OCI-LY1 (cell line): ENCODE measurements around the gene IL18BP.

Experiments
- H2AFZ ChIP-seq: fragments of 200-600 bp; sonication (generic), shearing (Covaris generic); 2 replicates; pipeline ENCODE4 v1.6.0; 2014; ENCODE audit warnings: antibody characterized with exemption, mild to moderate bottlenecking, low read length
- H3F3A ChIP-seq: fragments of 200-600 bp; sonication (generic), shearing (Covaris generic); 2 replicates; pipeline ENCODE4 v1.6.0; 2014; ENCODE audit warnings: mild to moderate bottlenecking, antibody characterized with exemption, low read length, moderate library complexity; ENCODE audit not compliant: insufficient read depth
- H3K27ac ChIP-seq: fragments of 200-600 bp; sonication (generic); 2 replicates; pipeline ENCODE4 v1.5.1; 2014; ENCODE audit warnings: low read length, mixed run types, mild to moderate bottlenecking, low read depth; ENCODE audit not compliant: poor library complexity, severe bottlenecking
- H3K27me3 ChIP-seq: fragments of 200-600 bp; sonication (generic); 2 replicates; pipeline ENCODE4 v1.6.0; 2014; ENCODE audit warnings: antibody characterized with exemption, mild to moderate bottlenecking, low read length, moderate library complexity; ENCODE audit not compliant: insufficient read depth
- H3K36me3 ChIP-seq: fragments of 200-600 bp; sonication (generic); 2 replicates; pipeline ENCODE4 v1.6.1; 2014; ENCODE audit warnings: mild to moderate bottlenecking, antibody characterized with exemption, low read length, moderate library complexity, mixed read lengths; ENCODE audit not compliant: insufficient read depth
- H3K4me1 ChIP-seq: fragments of 200-600 bp; sonication (generic); 2 replicates; pipeline ENCODE4 v1.5.1; 2014; ENCODE audit warnings: mild to moderate bottlenecking, low read length, moderate library complexity; ENCODE audit not compliant: insufficient read depth, severe bottlenecking
- H3K4me2 ChIP-seq: fragments of 200-600 bp; sonication (generic), shearing (Covaris generic); 2 replicates; pipeline ENCODE4 v1.6.1; 2014; ENCODE audit warnings: low read length
- H3K4me3 ChIP-seq: fragments of 200-600 bp; sonication (generic); 2 replicates; pipeline ENCODE4 v1.5.1; 2014; ENCODE audit warnings: low read length, low read depth, mild to moderate bottlenecking, mixed read lengths; ENCODE audit not compliant: poor library complexity, severe bottlenecking
- H3K79me2 ChIP-seq: fragments of 200-600 bp; shearing (Covaris generic); 2 replicates; pipeline ENCODE4 v1.6.1; 2016; ENCODE audit warnings: mixed run types, low read length, mixed read lengths; ENCODE audit not compliant: insufficient read depth
- H3K9ac ChIP-seq: fragments of 200-600 bp; sonication (generic), shearing (Covaris generic); 2 replicates; pipeline ENCODE4 v1.6.1; 2014; ENCODE audit warnings: mild to moderate bottlenecking, low read length, mixed read lengths
- H3K9me2 ChIP-seq: fragments of 200-600 bp; sonication (generic), shearing (Covaris generic); 2 replicates; pipeline ENCODE4 v1.6.1; 2014; ENCODE audit warnings: low read depth, mild to moderate bottlenecking, low read length, mixed read lengths
- H3K9me3 ChIP-seq: fragments of 200-600 bp; shearing (Covaris generic); 2 replicates; pipeline ENCODE4 v1.6.1; 2014; ENCODE audit warnings: low read length, mixed read lengths
- H4K20me1 ChIP-seq: fragments of 200-600 bp; sonication (generic), shearing (Covaris generic); 2 replicates; pipeline ENCODE4 v1.6.0; 2016; ENCODE audit warnings: mild to moderate bottlenecking, low read length; ENCODE audit not compliant: insufficient read depth
- EZH2 ChIP-seq: fragments of 200-600 bp; sonication (generic), shearing (Covaris generic); IDR thresholded peaks from 2 replicates; pipeline ENCODE4 v1.8.0; 2017; ENCODE audit warnings: borderline replicate concordance, mixed run types, mild to moderate bottlenecking, antibody characterized with exemption, low read length, moderate library complexity, mixed read lengths
- TF ChIP-seq, protein P1 (sequence below): fragments of 200-600 bp; sonication (generic), shearing (Covaris generic); IDR thresholded peaks from 2 replicates; pipeline ENCODE4 v1.5.1; 2017; ENCODE audit warnings: mild to moderate bottlenecking, antibody characterized with exemption, low read length, moderate library complexity, mixed read lengths

The IL18BP gene

DNA sequence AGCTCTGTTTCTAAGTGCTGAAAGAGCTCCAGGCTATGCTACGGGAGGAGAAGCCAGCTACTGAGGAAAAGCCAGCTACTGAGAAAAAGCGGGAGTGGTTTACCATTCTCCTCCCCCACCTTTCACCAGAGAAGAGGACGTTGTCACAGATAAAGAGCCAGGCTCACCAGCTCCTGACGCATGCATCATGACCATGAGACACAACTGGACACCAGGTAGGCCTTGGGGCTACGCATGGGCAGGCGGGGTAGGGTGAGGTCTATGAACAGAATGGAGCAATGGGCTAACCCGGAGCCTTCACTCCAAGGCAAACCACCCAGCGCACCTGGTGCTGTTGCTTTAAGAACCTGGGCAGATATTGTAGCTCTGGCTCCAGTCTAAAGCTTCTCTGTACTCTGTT, 1.1 kb downstream of the IL18BP start:
- H3K36me3 ChIP-seq = peaks cover 34% of the 10 kb centered on the region
- H3K79me2 ChIP-seq = no peaks in the 10 kb centered on the region
- H3K27ac ChIP-seq = peak overlapping the region; percentile 34
- no peaks in the 10 kb centered on the region for H3F3A ChIP-seq
- H3K4me2 ChIP-seq = no peak overlapping the region
- no peaks in the 10 kb centered on the region for H3K9me3 ChIP-seq
- no peak overlapping the region for H2AFZ ChIP-seq
- H3K9me2 ChIP-seq = no peaks in the 10 kb centered on the region
- no peaks in the 10 kb centered on the region for H4K20me1 ChIP-seq
- H3K9ac ChIP-seq = no peak overlapping the region
- no peaks in the 10 kb centered on the region for H3K27me3 ChIP-seq
- TF ChIP-seq, protein P1, sequence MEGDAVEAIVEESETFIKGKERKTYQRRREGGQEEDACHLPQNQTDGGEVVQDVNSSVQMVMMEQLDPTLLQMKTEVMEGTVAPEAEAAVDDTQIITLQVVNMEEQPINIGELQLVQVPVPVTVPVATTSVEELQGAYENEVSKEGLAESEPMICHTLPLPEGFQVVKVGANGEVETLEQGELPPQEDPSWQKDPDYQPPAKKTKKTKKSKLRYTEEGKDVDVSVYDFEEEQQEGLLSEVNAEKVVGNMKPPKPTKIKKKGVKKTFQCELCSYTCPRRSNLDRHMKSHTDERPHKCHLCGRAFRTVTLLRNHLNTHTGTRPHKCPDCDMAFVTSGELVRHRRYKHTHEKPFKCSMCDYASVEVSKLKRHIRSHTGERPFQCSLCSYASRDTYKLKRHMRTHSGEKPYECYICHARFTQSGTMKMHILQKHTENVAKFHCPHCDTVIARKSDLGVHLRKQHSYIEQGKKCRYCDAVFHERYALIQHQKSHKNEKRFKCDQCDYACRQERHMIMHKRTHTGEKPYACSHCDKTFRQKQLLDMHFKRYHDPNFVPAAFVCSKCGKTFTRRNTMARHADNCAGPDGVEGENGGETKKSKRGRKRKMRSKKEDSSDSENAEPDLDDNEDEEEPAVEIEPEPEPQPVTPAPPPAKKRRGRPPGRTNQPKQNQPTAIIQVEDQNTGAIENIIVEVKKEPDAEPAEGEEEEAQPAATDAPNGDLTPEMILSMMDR = no peak
- no peak for TF ChIP-seq EZH2
- H3K4me3 ChIP-seq = no peak overlapping the region
- H3K4me1 ChIP-seq = peaks cover 14% of the 10 kb centered on the region

DNA sequence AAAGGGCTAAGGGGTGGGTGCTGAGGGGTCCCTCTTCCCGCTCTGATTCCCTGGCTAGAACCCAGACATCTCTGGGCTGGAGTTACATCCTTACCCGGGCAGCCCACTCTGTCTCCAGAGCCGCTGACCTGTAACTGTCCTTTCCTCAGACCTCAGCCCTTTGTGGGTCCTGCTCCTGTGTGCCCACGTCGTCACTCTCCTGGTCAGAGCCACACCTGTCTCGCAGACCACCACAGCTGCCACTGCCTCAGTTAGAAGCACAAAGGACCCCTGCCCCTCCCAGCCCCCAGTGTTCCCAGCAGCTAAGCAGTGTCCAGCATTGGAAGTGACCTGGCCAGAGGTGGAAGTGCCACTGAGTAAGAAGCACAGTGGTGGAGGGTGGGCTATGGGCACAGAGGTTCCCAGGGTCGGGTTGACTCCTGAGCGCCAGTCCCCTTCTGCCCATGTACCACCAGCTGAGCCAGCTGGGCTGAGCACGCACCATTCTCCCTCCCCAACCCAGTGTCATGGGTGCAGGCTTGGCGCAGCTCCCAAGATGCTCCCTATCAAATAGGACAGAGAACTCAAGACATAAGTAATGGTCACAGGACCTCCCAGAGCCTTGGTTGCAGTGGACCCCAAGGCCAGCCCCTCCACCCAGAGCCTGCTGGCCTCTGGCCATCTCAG, 1.6 kb downstream of the IL18BP start:
- Histone ChIP-seq H2AFZ (no peak overlapping the region), H3K4me2 (no peak overlapping the region), H4K20me1 (no peaks in the 10 kb centered on the region), H3K4me3 (no peak overlapping the region), H3F3A (no peaks in the 10 kb centered on the region), H3K9me2 (no peaks in the 10 kb centered on the region), H3K36me3 (peaks cover 39% of the 10 kb centered on the region), H3K27me3 (no peaks in the 10 kb centered on the region), H3K4me1 (peaks cover 14% of the 10 kb centered on the region), H3K9me3 (no peaks in the 10 kb centered on the region), H3K79me2 (no peaks in the 10 kb centered on the region), H3K27ac (no peak overlapping the region), H3K9ac (no peak overlapping the region)
- TF ChIP-seq, protein P1 = no peak
- no peak for TF ChIP-seq EZH2

DNA sequence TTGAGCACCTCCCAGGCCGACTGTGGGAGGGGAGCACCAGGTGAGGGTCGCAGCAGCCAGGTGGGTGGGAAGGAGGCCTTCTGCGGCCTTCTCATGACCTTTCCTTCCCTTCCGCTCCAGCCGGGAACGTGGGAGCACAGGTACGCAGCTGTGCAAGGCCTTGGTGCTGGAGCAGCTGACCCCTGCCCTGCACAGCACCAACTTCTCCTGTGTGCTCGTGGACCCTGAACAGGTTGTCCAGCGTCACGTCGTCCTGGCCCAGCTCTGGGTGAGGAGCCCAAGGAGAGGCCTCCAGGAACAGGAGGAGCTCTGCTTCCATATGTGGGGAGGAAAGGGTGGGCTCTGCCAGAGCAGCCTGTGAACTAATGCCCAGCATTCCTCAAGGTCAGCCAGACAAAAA, 2.6 kb downstream of the IL18BP start:
- no peak overlapping the region for H3K9ac ChIP-seq
- H3K9me2 ChIP-seq = no peaks in the 10 kb centered on the region
- peaks cover 14% of the 10 kb centered on the region for H3K4me1 ChIP-seq
- H3F3A ChIP-seq = no peaks in the 10 kb centered on the region
- peaks cover 48% of the 10 kb centered on the region for H3K36me3 ChIP-seq
- no peak overlapping the region for H2AFZ ChIP-seq
- no peak overlapping the region for H3K27ac ChIP-seq
- no peak for TF ChIP-seq EZH2
- TF ChIP-seq, protein P1 = no peak
- H4K20me1 ChIP-seq = no peaks in the 10 kb centered on the region
- no peak overlapping the region for H3K4me3 ChIP-seq
- no peaks in the 10 kb centered on the region for H3K9me3 ChIP-seq
- H3K4me2 ChIP-seq = no peak overlapping the region
- H3K27me3 ChIP-seq = no peaks in the 10 kb centered on the region
- no peaks in the 10 kb centered on the region for H3K79me2 ChIP-seq
